Measurements from ENCODE around the gene MTRFR.
"Not testable (repeated sequence)": the region's sequence is repeated elsewhere in the genome, so short reads cannot be mapped to it uniquely, and the experiment has no call there.

The MTRFR gene

DNA sequence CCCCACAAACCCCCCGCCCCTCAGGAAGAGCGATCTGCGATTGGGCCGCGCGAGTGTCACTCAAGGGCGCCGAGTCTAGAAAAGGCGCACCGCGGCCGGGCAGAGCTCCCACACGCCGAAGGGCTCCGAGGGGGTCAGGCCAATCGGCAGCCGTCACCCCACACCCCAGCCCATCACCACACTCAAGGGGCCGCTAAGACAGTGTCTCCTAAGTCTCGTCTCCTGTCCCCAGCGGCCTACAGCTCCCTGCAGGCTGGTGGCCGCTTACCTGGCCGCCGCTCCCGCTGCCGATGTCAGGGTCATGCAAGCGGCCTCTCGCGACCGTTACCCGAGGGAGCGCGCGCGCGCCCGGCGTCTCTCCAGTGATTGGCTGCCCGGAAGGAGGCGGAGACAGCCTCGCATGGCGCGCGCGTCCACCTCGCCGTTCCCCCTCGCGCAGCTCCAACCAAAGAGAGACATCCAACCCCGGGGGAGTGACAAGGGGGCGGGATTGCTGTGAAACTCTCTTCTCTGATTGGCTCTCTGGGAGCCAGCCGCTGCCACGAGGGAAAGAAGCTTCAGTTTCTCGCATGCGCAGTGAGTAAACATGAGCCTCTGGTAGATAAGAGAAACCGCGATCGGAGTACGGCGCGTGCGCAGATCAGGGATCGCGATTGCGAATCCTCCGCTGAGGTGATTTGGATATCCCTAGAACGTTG is at the start of gene MTRFR, which contains the start of gene MPHOSPH9:
Gene MTRFR, plus strand, starts transcription at position 630 of the 698 bp plus-strand sequence. CDS start 20,239 bp downstream, outside the sequence.
Gene MPHOSPH9, minus strand, starts transcription at position 335 of the 698 bp plus-strand sequence. CDS start 2,777 bp downstream, outside the sequence.
- no peak for TF ChIP-seq CTCF (IDR thresholded peaks at IDR 0.05; ENCODE audit: insufficient read depth, low read depth, low read length, missing control alignments)
- peak within 1 kb of the TSS; percentile 80 for H3K4me3 ChIP-seq (ENCODE audit: low read depth, low read length)
- peak; percentile 100 for DNase-seq (ENCODE audit: low read depth)

GRCh38 chr12:123187637-123188036 is 45.6 kb upstream of the MTRFR start:
- no peak overlapping the region for H3K4me3 ChIP-seq (ENCODE audit: low read depth, low read length)
- TF ChIP-seq CTCF (IDR thresholded peaks at IDR 0.05; ENCODE audit: insufficient read depth, low read depth, low read length, missing control alignments), result no peak
- no peak for DNase-seq (ENCODE audit: low read depth)

DNA sequence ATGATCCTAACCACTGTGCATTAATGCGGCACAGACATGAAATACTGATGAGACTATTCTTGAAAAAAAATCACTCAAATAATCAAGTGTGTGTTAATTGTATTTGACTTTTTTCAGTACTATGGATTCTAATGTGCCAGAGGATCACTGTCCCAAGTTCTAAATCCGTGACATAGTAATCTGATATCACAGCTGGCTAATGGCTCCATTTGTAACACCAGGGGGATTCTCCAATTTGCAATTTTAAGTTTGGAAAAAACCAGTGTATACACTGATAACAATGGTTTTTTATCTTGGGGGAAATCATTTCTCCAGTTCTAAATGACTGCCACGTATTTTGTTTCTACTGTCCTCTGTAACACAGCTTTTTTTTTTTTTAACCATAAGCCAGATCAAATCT is 33.3 kb upstream of the MTRFR start:
- DNase-seq (ENCODE audit: low read depth), result no peak
- no peak overlapping the region for H3K4me3 ChIP-seq (ENCODE audit: low read depth, low read length)
- no peak for TF ChIP-seq CTCF (IDR thresholded peaks at IDR 0.05; ENCODE audit: insufficient read depth, low read depth, low read length, missing control alignments)

DNA sequence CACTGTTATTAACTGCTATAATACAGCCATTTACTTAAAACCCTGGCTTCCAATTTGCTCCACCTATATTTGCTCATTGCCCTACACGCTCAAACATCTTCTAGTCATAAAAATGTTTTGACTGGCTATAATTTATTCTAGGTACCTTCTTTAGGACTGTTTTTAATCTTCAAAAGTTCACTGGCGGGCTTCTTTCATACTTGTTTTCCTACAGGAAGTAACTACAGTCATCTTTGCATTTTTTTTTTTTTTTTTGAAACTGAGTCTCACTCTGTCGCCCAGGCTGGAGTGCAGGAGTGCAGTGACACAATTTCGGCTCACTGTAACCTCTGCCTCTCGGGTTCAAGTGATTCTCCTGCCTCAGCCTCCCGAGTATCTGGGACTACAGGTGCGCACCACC is 32.8 kb upstream of the MTRFR start:
- TF ChIP-seq CTCF (IDR thresholded peaks at IDR 0.05; ENCODE audit: insufficient read depth, low read depth, low read length, missing control alignments), result no peak
- no peak for DNase-seq (ENCODE audit: low read depth)
- no peak overlapping the region for H3K4me3 ChIP-seq (ENCODE audit: low read depth, low read length)

DNA sequence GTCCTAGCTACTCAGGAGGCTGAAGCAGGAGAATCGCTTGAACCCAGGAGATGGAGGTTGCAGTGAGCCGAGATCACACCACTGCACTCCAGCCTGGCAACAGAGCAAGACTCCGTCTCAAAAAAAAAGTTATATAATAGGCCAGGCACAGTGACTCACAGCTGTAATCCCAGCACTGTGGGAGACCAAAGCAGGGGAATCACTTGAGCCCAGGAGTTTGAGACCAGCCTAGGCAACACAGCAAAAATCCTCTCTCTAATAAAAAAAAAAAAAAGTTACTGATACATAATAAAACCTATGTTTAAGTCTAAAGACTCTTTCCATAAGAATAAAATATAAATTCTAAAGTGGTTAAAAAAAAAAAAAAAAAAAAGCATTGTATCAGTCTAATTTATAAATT is 26.4 kb upstream of the MTRFR start:
- not testable (repeated sequence) for H3K4me3 ChIP-seq (ENCODE audit: low read depth, low read length)

GRCh38 chr12:123207815-123208214 is 25.4 kb upstream of the MTRFR start:
- H3K4me3 ChIP-seq (ENCODE audit: low read depth, low read length); DNase-seq (ENCODE audit: low read depth): not testable (repeated sequence)

More for the DNA sequence above, 26.4 kb upstream of the MTRFR start:
- not testable (repeated sequence) for DNase-seq (ENCODE audit: low read depth)

GRCh38 chr12:123223241-123223668 is 10.0 kb upstream of the MTRFR start:
- H3K4me3 ChIP-seq (ENCODE audit: low read depth, low read length), result no peak overlapping the region
- peak; percentile 75 for DNase-seq (ENCODE audit: low read depth)
- TF ChIP-seq CTCF (IDR thresholded peaks at IDR 0.05; ENCODE audit: insufficient read depth, low read depth, low read length, missing control alignments), result no peak

DNA sequence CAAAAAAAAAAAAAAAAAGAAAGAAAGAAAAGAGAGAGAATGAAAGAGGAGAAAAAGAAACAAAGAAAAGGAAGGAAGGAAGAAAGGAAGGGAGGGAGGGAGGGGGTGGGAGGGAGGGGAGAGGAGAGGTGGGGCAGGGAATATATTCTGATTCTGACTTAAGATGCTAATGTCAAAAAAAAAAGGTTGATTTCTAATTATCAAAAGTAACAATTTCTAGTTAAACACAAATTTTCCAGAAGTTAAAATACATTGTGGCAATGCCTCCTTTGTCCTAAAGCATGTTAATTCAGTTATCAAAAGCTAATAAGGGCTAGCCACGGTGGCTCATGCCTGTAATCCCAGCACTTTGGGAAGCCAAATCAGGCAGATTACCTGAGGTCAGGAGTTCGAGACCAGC is 7.8 kb upstream of the MTRFR start:
- TF ChIP-seq CTCF (IDR thresholded peaks at IDR 0.05; ENCODE audit: insufficient read depth, low read depth, low read length, missing control alignments), result no peak
- DNase-seq (ENCODE audit: low read depth), result no peak
- no peak overlapping the region for H3K4me3 ChIP-seq (ENCODE audit: low read depth, low read length)

All from GM12865 (cell line).